ENCODE data around the gene TMEM263.
A peak's percentile ranks its signal among the peaks of the same experiment; 100 is the strongest.

TMEM263 gene

DNA sequence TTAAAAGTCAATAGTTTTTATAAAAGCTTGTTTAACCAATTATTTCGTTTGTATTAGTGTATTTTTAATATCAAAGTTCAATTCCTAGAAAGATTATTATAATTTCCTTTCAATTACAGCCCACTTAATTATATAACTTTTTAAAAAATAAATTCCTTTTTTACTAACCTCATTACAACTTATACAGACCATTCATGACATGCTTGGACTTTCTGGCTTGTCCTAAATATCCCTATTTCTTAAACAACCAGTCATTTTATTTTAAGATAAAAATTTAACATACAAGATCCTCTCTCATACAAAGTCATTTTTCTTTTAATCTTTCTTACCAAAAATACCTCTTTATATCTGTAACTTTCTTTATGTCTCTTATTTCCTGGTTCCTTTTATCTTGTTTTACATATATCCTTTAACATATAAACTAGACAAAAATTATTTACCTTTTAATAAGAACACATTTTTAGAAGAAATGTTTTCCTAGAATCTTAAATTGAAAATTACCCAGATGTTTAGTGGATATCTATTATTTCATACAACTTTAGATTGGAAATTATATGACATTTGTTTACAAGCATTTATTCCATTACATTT is 10.4 kb upstream of the TMEM263 start:
- DNase-seq (ENCODE audit: extremely low read depth in 1 of 2, low read depth in 1 of 2), result no peak

GRCh38 chr12:106947461-106947860 is 8.2 kb upstream of the TMEM263 start:
- no peak for DNase-seq (ENCODE audit: extremely low read depth in 1 of 2, low read depth in 1 of 2)

DNA sequence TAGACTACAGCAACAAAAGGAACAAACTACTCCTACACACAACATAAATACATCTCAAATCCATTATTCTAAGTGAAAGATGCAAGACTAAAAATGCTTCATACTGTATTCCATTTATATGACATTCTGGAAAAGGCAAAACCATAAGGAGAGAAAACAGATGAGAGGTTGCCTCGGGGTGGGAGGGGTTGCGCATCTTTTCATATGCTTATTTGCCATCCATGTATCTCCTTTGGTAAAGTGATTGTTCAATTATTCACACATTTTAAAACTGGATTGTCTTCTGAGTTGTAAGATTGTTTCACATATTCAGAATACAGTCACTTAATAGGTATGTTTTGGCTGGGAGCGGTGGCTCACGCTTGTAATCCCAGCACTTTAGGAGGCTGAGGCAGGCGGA is 5.1 kb upstream of the TMEM263 start:
- no peak for DNase-seq (ENCODE audit: extremely low read depth in 1 of 2, low read depth in 1 of 2)

DNA sequence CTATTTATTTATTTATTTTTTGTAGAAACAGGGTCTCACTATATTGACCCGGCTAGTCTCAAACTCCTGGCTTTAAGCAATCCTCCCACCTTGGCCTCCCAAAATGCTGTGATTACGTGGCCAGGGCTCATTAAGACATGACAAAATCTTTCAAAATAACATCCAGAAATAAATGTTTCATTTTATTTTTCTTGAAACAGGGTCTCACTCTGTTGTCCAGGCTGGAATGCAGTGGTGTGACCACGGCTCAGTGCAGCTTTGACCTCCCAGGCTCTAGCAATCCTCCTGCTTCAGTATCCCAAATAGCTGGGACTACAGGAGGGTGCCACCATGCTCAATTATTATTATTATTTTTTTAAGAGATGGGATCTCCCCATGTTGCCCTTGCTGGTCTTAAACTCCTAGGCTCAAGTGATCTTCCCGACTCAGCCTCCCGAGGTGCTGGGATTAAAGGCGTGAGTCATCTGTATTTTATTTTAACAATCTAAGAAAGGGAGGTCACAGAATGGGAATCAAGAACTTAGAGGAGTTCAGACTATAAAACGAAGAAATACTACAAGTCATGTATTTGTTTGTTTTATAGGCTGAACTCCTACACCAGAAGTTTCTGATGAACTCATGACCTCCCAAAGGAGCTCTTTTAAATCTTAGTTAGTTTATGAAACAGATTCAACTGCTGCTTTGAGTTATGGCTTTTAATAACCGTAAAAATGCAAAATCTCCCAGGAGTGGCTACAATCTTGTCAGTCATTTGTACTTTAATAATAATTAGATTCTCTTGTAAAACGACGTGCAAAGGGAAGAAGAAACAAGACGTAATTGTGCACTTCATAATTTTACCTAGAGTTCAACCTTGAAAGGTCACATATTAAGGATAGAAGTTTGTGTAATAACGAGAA is 2.1 kb upstream of the TMEM263 start:
- DNase-seq (ENCODE audit: extremely low read depth in 1 of 2, low read depth in 1 of 2), result no peak

DNA sequence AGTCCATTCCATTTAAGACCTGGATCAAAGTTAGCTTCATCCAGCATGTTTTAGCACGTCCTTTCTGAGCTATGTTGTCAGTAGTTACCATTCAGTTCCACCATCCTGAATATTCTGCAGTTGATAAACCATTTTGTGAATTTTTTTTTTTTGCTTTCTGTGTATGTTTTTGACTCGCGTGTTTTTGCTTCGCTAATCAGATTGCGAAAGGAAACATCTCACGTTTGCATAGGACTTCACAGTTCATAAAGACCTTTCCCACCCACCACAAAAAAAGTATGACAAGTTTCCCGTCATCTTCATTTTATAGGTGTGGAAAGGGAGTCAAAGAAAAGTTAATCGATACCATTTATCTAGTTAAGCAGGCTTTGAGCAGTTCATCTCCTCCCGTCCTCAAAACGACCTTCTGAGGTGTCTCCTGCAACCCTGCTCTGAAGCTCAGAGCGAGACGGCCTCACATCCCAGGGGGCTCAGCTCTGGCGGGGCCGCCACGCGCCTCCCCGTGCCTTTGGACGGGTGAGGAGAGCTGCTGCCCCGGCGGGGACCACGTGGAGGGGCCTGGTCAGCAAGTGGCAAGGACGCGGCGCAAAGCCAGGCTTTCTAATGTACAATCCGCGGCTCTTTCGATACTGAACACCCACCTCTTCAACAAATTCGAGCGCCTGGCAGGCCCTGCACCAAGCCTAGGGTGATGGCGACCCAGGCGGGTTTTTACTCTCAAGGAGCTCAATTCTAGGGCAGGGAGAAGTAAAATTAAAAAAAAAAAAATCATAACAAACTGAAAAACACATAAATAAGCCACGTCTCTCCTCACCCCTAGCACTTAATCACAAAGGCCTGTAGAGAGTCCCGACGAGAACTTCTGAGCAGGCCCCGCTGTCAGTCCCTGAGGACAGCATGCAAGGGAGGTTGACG is 988 bp upstream of the TMEM263 start:
- peak in 1 of 2 donors; percentile 1 for DNase-seq (ENCODE audit: extremely low read depth in 1 of 2, low read depth in 1 of 2)

- peak in 1 of 2 donors; percentile 29 for DNase-seq (ENCODE audit: extremely low read depth in 1 of 2, low read depth in 1 of 2)
Observed at GRCh38 chr12:106956048-106956578, 406 bp downstream of the TMEM263 start.

DNA sequence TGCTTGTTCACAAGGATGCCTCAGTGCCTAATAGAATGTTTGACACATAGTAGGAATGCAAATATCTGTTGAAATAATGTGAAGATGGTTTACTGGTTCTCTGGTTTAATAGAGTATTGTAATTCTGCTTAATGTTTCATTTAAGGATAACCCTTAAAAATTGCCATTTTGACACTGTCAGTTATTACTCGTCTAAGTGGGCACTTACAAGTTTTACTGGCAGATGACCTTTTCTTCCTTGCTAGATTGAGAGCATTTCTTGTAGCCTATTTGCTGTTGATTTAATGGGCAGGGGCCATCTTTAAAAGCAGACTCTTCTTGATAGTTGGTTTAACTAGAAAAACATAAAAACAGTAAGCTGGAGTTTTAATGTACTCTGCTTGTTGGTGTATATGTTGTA is 1.9 kb downstream of the TMEM263 start:
- DNase-seq (ENCODE audit: extremely low read depth in 1 of 2, low read depth in 1 of 2), result no peak

- DNase-seq (ENCODE audit: extremely low read depth in 1 of 2, low read depth in 1 of 2), result no peak
Observed at GRCh38 chr12:106960443-106960842, 4.7 kb downstream of the TMEM263 start.

GRCh38 chr12:106962286-106962685 is 6.6 kb downstream of the TMEM263 start:
- no peak for DNase-seq (ENCODE audit: extremely low read depth in 1 of 2, low read depth in 1 of 2)

GRCh38 chr12:106964526-106964925 is 8.8 kb downstream of the TMEM263 start:
- DNase-seq (ENCODE audit: extremely low read depth in 1 of 2, low read depth in 1 of 2), result no peak

DNA sequence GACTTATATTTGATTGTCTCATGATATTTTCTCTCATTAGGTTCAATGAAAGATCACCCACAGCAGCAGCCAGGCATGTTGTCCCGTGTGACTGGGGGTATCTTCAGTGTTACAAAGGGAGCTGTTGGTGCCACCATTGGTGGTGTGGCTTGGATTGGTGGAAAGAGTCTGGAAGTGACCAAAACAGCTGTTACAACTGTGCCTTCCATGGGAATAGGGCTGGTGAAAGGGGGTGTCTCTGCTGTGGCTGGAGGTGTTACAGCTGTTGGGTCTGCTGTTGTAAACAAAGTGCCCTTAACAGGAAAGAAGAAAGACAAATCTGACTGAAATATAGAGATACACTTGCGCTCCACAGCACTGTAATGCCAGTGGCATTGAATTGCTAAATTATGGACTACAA is 15.4 kb downstream of the TMEM263 start:
- no peak for DNase-seq (ENCODE audit: extremely low read depth in 1 of 2, low read depth in 1 of 2)

GRCh38 chr12:106973545-106973944 is 17.8 kb downstream of the TMEM263 start:
- DNase-seq (ENCODE audit: extremely low read depth in 1 of 2, low read depth in 1 of 2), result no peak

DNA sequence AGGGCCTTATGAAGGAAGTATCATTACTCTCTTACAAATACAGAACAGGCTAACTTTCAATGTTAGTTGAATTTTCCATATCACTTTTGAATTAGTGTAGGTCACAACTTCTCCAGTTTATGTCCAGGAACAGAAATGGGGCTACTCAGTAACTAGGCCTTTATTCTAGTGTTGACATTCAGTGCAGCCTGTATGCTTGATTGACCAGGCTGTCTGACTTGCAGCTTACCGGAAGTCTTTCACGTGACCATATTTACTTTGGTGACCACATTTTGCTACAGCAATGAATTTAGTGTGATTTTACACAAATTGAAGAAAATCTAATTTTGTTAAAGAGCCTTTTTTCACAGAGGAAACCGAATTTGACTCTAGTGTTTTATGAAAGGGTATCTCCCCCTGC is 18.8 kb downstream of the TMEM263 start:
- DNase-seq (ENCODE audit: extremely low read depth in 1 of 2, low read depth in 1 of 2), result no peak

GRCh38 chr12:106975098-106975497 is 19.4 kb downstream of the TMEM263 start:
- no peak for DNase-seq (ENCODE audit: extremely low read depth in 1 of 2, low read depth in 1 of 2)

DNA sequence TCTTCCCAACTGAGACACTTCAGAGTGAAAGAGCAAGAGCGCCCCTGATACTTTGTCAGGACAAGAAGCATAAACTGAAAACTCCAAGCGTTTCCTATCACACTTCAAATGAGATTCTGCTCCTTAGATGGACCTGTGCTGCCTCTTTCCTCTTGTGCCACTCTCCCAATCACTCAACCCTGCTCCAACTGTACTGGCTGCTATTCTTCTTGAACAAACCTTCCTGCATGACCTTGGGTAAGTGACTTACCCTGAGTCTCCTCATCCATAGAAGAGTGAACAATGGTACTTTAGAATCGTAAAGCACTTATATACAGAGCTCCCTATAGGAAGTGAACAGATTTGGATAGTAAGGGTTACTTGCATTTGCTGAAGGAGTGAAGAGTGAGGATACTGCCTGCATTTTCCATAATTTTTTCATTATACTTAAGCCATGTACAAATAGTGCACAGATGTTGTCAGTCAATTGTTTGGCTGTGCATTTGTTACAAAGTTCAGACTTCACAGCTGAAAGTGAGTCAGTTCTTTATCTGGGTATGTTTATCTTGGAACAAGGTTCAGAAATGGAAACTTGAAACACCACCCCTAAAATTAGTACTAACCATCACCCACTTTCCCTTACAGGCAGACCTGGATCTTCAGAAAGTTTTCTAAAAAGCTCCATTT is 20.4 kb downstream of the TMEM263 start:
- DNase-seq (ENCODE audit: extremely low read depth in 1 of 2, low read depth in 1 of 2), result no peak

DNA sequence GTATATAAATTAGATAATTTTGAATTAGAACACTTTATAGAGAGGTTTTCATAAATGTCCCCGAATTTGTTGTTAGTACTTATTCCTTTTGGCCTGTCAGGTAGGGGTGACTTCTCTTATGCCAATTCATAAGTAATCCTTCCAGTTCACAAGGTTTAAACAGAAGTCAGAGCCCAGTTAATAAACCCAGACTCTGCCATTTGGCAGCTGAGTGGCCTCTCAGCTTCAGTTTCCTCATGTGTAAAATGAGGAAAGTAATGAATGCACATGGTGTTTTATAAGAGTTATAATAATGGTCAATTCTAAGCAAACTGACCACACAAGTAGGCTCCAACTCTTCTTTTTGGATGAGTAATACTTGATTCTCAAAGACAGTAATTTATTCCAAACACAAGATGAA is 21.0 kb downstream of the TMEM263 start:
- DNase-seq (ENCODE audit: extremely low read depth in 1 of 2, low read depth in 1 of 2), result no peak

GRCh38 chr12:106978035-106978800 is 22.5 kb downstream of the TMEM263 start:
- DNase-seq (ENCODE audit: extremely low read depth in 1 of 2, low read depth in 1 of 2), result no peak

GRCh38 chr12:106980944-106981343 is 25.2 kb downstream of the TMEM263 start:
- DNase-seq (ENCODE audit: extremely low read depth in 1 of 2, low read depth in 1 of 2), result no peak

DNA sequence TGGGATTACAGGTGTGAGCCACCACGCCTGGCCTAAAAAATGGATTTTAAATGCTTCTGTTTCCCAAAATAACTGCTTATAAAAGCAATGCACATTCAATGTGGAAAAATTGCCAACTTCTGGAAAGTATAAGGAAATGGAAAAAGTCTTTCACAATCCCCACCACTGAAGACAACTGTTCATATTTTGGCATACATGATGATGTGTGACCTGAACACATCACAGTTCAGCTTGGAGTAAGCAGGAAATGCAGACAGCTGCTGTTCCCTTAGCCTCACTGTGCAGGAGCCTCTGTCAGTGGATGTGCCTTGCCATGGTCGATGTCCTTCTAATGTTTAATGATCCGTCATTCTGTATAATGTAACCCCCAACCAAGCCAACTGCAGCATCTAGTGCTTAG is 26.1 kb downstream of the TMEM263 start:
- no peak for DNase-seq (ENCODE audit: extremely low read depth in 1 of 2, low read depth in 1 of 2)

DNA sequence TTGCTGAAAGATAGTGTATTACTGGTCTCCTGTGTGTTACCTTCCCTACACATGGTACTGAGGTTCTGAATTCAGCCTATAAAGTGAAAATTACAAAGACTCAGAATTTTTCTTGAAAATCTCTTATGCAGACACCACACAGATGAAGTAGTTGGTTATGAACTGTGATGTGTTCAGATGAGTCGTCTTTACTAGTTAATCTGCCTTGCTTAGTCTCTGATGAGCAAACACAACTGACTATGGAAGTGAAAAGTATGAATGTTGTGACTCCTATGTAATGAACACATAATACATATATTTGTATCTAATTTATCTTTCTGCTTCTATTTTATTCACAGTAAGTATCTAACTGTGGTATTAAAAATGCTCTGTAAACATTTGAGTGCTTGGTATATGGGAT is 26.5 kb downstream of the TMEM263 start:
- no peak for DNase-seq (ENCODE audit: extremely low read depth in 1 of 2, low read depth in 1 of 2)
